NCI-H1417 treated with DMSO at 0.1 percent for 48 hours (cell line): ENCODE data around the gene THSD4.

Experiments
- DNase-seq: peaks from one replicate; lab custom pipeline; 2025; lab: John Stamatoyannopoulos, UW

The THSD4 gene

DNA sequence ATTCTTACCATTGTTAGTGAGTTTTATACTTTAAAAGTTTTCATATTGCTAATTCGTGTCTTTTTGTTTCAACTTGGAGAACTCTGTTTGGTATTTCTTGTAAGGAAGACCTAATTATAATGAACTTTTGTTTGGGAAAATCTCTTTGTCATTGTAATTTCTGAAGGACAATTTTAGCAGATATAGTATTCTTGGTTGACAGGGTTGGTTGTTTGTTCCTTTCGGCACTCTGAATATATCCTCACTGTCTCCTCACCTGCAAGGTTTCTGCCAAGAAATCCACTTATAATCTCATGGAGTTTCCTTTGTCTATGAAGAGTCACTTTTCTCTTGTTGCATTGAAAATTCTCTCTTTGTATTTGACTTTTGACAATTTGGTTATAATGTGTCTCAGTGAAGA, 469.9 kb downstream of the THSD4 start:
- DNase-seq: no peak

DNA sequence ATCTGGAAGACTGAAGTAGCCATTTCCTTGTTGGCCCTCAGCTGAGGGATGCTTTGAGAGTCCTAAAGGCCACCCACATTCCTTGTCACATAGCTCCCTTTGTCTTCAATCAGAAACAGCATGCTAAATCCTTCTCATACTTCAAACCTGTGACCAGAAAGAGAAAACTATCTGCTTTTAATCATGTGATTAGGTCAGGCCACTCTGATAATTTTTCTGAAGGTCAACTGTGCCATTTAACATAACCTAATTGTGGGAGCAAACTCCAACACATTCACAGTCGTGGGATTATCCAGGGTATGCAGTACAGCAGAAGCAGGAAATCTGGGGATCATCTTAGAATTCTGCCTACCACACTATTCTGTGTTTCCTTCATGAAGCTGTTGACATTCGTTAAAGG, 471.2 kb downstream of the THSD4 start:
- DNase-seq: no peak

DNA sequence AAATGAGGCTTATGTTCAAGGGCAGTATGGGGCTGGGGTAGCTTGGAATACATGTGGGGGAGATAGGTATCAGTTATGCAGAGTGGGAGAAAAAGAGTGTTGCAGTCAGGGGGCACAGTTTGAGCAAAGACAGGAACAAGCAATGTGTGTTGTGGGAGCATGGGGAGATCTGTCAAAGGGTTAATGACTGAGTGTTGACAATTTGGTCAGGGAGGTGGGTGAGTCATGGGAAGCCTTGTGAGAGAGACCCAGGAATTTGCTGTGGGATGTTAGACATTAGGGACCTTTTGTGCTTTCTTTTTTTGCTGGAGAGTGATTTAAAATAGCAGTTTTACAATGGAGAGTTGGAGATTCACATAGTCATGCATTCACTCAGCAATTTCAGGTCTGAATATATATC, 473.5 kb downstream of the THSD4 start:
- DNase-seq: no peak

DNA sequence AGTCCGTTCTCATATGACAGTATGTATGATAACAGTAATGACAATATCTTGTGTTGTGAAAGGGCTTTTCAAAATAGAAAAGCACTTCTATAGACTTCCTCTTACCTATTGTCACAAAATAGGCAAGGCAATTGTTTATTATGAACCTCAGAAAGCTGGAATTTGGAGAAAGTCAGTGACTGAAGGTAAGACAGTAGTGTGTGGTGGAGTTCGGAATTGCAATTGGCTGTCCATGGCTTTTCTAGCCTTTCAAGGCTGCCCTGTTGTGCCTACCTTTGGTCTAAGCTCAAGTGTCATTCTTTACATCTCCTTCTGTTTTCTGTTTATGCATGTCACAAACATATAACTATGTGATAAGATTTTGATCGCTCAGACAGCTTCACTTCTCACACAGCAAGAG, 475.8 kb downstream of the THSD4 start:
- no peak for DNase-seq

DNA sequence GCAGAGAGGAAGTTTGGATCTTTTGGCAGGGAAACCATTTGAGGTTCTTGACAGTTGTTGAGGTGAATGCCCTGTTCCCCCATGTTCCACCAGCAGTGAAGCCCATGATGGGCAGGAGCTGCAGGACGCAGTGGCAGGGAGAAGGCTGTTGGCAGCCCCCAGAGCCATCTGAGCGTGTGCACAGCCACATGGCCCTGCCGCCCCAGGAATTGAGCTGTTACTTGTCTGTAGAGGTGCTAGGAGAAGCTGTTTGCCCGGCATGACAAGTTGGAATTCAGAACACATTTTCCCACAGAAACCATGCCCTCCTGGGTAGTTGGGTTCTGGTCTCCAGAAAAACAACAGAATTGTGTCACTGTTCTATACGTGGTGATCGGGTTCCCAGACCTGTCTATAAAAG, 476.9 kb downstream of the THSD4 start:
- DNase-seq: no peak

DNA sequence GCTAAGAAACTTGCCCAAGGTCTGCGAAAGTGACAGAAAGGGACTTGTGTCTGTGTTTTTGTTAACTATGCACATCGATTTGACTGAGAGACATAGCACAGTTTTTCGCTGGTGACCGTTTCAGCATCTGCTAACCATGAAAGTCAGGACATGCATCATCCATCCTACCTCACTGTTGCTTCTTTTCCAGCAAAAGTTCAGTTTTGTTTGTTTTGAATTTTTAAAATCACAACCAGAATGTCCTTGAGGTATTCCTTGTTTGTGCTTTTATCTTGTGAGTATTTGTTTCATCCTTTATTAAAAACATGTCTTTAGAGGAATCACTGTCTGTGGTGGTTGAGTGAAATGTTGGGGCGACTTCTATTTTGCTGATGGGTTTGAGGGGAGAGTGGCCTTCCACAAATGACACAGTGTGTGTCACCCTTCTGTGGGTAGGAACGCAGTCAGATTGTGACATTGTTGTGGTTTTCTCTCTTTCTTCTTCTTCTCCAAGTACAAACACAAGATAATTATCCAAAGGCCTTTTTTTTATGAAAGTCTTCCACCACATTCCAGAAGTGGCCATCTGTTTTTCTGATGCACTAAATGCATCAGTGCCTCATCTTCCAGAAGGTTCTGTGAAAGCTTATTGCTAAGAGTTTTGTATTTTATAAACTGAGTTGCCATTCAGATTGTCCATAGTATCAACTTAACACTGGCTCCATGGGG, 480.7 kb downstream of the THSD4 start:
- DNase-seq: no peak

DNA sequence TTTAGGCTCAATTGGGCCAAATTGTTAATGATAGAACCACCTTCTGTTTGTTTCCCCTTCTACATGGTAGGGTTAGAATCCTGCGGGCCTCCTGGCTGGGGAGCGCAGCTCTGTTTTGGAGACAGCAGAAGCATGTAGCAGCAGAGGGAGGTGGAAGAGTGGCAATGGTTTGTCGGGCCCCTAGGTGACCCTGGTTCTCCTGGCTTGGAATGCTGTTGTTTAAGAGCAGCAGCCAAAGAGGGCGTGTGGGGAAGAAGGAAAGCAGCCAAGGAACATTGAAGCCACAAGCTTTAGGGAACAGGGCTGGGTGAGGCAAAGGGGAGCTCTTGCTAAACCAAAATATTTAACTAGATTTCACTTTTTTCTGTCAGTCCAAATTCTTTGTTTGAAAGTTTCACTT, 481.4 kb downstream of the THSD4 start:
- DNase-seq: no peak

DNA sequence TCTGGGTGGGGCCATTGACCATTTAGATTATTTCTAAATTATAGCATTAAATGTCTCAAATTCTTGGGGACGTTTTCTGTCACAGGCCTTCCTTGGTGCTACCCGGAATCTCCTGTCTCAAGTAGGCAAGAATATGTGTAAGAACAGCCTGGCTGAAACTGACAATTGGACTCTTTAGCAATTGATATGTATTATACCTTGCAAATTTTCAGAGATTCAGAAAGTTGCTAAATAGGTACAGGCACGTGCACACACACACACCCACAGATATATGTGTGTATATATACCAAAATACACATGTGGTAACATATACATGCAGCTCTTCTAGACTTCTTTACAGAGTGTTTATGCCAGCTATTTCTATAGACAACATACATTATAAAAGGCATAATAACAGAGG, 481.9 kb downstream of the THSD4 start:
- DNase-seq: no peak

DNA sequence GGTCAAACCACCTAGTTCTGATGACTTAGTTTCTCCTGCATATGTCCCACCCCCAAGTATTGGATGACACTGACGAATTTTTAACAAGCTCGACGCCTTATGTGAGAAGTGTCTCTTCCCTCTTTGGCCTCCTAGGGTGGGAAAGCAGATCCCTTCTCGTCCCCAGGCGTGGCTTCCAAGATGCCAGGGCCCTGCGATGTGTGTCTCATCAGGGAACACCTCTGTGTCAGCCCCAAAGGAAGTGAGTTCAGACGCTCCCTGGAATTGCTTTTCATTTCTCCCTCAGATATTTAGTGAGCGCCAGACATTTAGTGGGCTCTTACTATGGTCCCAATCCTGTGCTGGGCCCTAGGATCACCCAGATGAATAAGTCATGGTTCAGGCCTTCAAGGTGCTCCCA, 482.4 kb downstream of the THSD4 start:
- no peak for DNase-seq

DNA sequence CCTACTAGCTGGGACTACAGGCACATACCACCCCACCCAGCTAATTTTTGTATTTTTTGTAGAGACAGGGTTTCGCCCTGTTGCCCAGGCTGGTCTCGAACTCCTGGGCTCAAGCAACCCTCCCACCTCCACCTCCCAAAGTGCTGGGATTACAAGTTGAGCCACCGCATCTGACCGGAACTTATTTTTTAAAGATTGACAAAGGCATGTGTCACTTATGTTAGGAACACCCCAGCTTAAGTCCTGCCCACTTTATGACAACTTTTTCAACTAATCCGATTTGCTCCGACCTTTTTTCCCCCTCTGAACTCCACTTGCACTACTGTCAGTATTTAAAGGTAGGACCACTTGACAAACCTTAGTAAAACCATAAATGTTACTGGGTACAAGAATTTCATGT, 483.5 kb downstream of the THSD4 start:
- no peak for DNase-seq

DNA sequence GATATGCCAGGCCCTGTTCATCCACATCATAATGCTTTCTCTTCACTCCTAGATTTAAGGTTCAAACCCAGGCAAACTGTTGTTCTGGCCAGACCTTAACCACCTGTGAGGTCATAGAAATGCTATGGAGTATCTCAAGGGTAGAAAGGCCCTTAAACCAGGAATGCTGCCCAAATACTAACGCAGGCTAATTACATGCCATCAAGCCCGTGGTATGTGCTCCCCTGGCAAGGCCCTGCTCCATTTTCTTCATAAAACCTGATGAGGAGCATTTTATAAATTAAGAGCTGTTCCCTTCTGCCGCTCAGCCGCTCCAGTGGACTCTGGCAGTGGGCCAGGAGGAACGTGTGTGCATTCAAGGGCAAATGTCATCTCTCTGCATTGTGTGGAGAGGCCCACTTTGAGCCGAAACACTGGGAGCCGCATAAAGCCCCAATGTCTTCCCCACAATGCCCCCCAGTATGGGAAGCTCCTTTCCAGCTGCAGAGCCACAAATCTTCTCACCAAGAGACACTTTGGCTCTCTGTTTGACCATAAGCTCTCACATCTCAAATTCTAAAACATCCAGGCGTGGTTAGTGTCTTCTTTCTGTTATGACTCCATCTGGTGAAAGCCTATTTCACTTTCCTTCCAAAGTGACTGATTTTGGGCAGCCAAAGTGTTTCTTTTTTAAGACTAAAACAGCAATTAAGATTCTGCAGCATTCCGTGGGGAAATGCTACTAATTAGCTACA, 484.3 kb downstream of the THSD4 start:
- no peak for DNase-seq

DNA sequence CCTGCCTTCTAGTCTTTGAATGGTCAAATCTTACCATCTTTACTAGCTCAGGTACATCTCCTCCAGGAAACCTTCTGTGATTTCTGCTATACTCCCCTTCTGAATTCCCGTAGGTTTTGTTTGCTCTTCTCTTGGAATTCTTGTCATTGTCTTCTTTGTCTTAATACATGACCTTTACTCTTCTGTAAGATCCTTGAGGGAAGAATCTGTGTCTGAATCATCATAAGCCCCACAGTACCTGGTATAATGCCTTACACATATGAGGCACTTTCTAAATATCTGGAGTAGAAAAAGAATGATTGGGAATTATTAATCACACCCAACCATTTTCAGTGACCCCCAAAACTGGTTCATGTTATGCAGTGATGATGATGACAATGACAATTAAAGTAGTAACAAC, 485.0 kb downstream of the THSD4 start:
- DNase-seq: no peak

DNA sequence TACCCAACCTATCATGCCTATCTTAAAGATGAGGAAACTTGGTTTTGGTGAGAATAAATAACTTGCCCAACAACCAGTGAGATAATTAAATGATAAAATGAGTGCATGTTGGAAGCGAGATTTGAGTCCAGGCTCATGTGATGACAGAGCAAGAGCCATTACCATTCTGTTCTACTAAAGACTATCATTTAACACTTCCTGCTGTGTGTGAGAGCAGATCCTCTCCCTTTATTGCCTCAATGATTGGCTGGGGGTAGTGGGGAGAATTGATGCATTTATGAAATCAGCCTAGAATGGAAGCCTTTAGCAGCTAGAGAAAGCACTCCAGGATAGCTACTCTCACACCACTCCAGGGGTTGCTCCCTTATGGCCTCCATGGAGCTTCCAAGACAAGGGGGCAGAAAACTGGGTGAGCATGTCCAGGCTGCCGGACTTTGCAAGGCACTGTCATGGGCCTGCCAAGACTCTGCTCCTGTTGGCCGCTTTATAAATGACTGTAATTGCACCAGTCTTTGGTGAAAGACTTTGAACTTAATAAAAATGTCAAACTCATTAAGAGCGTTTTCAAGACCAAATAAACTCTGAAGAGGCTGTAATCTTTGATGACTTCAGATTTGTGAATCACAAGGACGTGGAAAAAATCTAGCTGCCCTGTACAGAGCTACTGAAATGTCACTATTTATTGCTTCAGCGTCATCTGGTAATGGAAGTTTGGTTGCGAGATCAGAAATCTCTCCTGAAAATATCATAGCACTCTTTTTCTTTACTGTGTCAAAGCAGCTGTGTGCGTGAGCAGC, 486.0 kb downstream of the THSD4 start:
- DNase-seq: no peak

DNA sequence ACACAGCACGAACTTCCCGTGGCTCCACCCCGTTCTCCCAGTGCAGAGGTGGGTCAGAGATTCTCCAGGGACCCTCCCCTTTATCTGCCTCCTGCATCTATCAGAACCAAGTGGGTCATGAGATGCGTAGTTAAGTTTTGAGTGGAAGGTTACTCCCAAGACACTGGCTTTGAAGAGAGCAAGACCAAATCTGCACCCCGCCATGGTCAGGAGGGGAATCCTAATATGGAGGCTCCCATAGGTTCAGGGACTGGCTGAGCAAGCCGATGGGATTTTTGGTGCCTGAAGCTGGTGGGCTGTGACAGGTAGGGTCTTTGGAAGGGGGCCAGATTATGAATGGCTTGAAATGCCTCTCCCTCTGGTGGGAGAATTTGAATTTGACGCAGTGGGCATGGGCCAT, 488.1 kb downstream of the THSD4 start:
- DNase-seq: no peak

DNA sequence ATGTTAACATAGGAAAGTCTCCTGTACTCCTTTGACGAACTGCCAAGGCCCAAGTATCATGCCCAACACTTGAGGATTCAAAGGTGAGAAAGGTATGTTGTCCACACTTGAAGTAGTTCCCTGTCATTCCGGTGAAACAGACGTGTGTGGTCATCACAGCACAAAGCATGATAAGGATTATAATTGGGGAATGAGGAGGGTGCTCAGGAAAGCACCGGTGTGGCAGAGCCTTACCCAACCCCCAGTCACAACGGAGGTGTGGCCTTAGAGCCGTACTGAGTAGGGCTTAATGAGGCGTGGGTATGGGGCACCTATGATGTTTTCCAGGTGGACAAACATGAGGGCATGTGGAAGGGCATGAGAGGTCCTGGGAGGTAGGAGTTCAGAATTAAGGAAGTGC, 492.1 kb downstream of the THSD4 start:
- no peak for DNase-seq

DNA sequence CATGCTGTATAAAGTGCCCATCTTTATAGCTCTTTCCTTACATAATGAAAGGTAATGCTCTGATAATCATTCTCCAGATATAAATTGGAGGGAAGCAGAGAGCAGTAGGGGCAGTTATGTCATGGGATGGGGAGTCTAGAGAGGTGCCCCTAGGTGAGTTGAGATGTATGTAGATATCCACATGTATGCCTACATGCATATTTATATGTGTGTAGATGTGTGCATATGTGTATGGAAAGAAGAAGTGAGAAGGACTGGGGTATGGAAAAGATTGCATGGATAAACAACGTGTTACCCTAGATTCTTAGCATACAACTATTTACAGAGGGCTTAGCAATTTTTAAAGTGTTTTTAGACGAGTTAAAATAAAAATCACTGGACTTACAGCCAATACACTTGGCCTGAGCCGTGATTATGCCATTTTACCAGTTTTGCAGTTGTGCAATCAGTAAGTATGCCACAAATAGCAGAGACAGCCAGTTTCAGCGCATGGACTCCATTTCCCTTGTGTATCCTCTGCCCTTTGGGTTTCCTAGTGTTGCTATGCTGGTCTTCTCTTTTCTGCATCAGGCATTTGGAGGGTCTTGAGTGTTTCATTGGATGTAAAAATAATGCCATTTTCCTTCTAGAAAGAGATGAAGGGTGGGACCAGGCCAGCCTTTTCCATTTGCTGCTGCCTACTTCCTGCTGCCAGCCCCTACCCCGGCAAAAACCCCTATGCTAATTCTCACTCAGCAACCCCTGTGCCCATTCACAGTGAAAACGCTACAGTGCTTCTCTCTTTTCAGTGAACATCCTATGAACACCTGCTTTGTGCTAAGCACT, 495.7 kb downstream of the THSD4 start:
- DNase-seq: no peak

DNA sequence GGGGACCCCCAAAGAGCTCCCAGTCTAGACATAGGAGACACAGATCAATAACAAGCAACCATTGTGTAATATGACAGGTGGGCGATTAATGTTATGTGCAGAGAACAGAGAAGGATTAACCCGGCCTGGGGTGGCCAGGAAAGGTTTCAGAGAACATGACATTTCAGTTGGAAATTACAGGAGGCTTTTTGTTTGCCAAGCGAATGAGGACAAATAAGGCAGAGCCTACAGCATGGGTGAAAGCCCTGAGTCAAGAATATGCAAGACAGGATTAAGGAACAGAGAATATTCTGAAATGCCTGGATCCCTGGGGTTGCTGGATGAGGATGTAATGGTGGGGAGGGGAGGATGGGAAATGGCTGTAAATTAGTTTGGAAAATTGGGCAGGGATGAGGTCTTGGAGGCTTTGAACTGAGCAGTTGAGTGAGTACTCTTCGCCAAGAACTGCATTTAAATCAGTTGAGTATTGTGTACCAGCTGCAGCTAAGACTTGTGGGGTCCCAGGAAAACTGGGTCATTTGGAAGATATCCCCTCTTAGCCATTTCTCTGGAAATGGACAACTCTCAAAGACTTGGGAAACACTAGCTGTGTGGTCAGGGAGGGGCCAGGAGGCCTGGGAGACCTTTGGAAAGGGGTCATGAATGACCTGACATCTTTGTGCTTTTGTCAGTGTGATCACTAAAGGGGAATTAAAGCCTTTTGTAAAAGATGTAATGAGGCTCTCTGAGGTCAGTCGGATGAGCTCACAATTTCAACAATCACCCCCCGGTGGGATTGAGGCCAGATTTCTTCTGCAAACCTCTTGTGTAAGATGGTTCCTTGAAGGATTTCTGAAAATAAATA, 496.5 kb downstream of the THSD4 start:
- DNase-seq: no peak

DNA sequence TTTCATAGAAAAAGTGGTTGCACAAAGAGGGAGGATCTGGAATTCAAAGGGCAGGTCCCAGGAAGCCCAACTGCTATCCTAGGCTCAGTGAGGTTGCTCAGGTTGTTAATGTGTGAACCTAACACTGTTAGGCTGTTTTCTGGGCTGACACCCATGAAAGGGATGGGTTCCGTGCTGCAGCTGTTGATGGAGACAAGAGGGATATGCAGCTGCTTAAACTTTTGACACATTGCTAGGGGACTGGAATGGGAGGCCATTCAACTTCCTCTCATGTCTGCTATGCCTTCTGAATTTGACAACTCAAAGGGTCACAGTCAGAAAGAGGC, 497.1 kb downstream of the THSD4 start:
- no peak for DNase-seq

DNA sequence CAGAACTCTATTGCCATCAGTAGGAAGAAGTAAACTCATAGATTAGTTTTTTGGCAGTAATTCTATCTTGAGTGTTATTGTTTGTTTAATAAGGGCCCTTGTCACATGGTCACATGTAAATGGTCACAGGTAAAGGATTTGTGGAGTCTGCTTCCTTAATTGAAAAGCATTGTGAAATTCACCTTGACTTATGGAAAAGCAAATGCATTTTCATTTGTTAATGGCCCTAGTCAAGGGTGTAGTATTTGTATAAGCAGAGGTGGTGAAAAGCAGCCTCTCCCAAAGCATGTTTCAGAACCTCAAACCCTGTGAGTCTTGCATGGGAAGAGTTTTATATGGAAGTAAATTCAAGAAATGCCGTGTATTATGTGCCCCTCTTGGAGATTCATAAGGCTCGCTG, 497.6 kb downstream of the THSD4 start:
- DNase-seq: no peak

DNA sequence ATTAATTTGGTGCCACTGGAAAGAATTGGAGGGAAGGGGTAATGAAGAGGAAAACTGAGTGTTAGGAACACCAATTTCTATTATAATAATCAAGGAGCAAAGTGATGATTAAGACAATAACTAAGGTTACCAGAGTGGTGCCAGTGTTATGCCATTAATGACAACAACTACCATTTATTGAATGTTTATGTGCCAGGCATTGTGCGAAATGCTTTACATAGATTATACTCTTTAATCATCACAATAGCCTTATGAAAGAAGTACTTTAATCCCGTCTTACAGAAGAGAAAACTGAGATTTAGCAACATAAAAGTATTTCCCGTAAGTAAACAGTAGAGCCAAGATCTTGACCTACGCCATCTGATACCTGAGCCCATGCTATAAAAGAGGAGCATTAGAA, 507.8 kb downstream of the THSD4 start:
- DNase-seq: no peak

DNA sequence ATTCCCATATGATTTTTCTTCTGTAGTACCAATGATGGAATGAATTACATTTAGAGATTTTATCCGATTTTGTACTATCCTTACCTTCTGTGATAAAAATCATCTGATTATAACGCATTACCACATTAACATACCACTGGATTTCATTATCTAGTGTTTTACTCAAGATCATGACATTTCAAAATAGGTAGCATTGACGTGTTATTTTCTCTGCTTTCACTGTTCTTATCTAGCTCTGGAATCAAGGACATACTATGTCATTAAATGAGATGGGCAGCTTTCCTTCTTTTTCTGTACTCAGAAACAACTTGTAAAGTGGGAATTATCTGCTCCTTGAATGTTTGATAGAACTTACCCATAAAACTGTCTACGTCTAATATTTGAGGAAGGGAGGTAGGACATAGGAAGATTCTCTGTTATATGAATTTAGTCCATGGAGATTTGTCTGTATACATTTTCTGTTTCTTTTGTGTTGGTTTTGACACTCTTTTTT, 511.4 kb downstream of the THSD4 start:
- DNase-seq: no peak
